HG03439 (cell line): ENCODE results near the gene NALF2.

Source experiments
- ATAC-seq: cut with Tn5 transposase; IDR thresholded peaks from one replicate; pipeline ENCODE4 v1.9.1; 2021; ENCODE audit warnings: mild to moderate bottlenecking, moderate library complexity; ENCODE audit not compliant: unreplicated experiment

Gene NALF2

GRCh38 chrX:69524781-69525363 is 20.7 kb downstream of the NALF2 start:
- no peak for ATAC-seq

- no peak for ATAC-seq
These were observed 26.2 kb downstream of the NALF2 start for GRCh38 chrX:69530306-69530705.

- ATAC-seq: no peak
These were observed 27.1 kb downstream of the NALF2 start for GRCh38 chrX:69531031-69531755.

GRCh38 chrX:69535661-69536060 is 31.5 kb downstream of the NALF2 start:
- no peak for ATAC-seq

GRCh38 chrX:69538321-69538876 is 34.3 kb downstream of the NALF2 start:
- peak; percentile 80 for ATAC-seq

GRCh38 chrX:69539437-69539836 is 35.3 kb downstream of the NALF2 start:
- ATAC-seq: no peak

- ATAC-seq: no peak
These were observed 37.8 kb downstream of the NALF2 start for GRCh38 chrX:69541956-69542355.

GRCh38 chrX:69543572-69543971 is 39.4 kb downstream of the NALF2 start:
- ATAC-seq: no peak

- no peak for ATAC-seq
These were observed 42.3 kb downstream of the NALF2 start for GRCh38 chrX:69546417-69546816.

GRCh38 chrX:69546978-69547377 is 42.9 kb downstream of the NALF2 start:
- ATAC-seq: no peak

GRCh38 chrX:69551421-69552009 is 47.4 kb downstream of the NALF2 start:
- ATAC-seq: no peak

GRCh38 chrX:69552512-69552911 is 48.4 kb downstream of the NALF2 start:
- no peak for ATAC-seq
